GM06990 (cell line): ENCODE data around the gene NBL1.
A peak's percentile ranks its signal among the peaks of the same experiment; 100 is the strongest.

ENCODE experiments used
- DNase-seq: peaks from one replicate; pipeline ENCODE4 v3.0.0-alpha.2; 2011; ENCODE audit not compliant: insufficient read length; ENCODE audit errors: extremely low read depth
- H3K27me3 ChIP-seq: replicated peaks from 2 replicates; pipeline ENCODE4 v1.6.0; 2011; ENCODE audit warnings: low read length; ENCODE audit not compliant: control insufficient read depth, insufficient read depth
- H3K36me3 ChIP-seq: 2 replicates; pipeline ENCODE4 v1.5.1; 2011; ENCODE audit warnings: low read length; ENCODE audit not compliant: control insufficient read depth, insufficient read depth
- H3K4me3 ChIP-seq: replicated peaks from 2 replicates; pipeline ENCODE4 v1.5.1; 2011; ENCODE audit warnings: low read depth, mild to moderate bottlenecking, control low read depth, low read length
- TF ChIP-seq, protein P1 (sequence below): IDR thresholded peaks from 2 replicates; pipeline ENCODE4 v1.5.1; 2011; ENCODE audit warnings: low read length, control low read depth, mild to moderate bottlenecking, inconsistent platforms; ENCODE audit not compliant: insufficient read depth, poor library complexity, severe bottlenecking

The NBL1 gene

DNA sequence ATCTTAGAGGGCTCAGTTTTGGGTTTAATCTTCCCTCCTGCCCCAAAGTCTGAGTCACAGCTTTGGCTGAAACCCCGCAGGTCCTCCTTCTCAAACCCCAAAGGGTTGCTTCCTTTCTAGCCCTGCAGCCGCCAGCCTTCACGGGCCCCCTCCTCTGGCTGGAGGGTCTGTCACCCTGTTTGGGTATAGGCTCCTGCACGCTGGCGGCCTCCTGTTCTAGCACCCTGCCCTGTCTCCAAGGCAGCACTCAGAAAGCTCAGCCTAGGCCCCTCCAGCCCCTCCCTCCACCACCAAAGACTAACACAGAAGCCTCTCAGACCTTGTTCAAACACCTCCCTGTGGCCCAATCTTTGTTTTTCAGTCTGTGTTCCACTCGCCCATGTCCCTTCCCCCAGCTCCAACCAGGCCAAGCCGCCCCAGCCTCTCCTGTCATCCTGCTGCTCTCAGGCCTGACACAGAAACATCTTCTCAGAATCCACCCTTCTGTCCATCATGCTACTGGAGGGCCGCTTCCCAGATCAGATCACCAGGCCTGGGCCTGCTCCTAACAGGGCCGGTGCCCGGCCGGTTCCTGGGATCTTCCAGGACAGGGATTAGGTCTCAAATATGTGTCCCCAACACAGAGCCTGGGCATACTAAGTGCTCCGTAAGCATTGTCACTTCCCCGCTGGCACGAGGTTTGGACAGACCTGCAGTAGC lies 56.1 kb downstream of the NBL1 start:
- DNase-seq: no peak
- H3K27me3 ChIP-seq: no peaks in the 10 kb centered on the region
- TF ChIP-seq, protein P1, sequence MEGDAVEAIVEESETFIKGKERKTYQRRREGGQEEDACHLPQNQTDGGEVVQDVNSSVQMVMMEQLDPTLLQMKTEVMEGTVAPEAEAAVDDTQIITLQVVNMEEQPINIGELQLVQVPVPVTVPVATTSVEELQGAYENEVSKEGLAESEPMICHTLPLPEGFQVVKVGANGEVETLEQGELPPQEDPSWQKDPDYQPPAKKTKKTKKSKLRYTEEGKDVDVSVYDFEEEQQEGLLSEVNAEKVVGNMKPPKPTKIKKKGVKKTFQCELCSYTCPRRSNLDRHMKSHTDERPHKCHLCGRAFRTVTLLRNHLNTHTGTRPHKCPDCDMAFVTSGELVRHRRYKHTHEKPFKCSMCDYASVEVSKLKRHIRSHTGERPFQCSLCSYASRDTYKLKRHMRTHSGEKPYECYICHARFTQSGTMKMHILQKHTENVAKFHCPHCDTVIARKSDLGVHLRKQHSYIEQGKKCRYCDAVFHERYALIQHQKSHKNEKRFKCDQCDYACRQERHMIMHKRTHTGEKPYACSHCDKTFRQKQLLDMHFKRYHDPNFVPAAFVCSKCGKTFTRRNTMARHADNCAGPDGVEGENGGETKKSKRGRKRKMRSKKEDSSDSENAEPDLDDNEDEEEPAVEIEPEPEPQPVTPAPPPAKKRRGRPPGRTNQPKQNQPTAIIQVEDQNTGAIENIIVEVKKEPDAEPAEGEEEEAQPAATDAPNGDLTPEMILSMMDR: no peak
- H3K36me3 ChIP-seq: peaks cover 3% of the 10 kb centered on the region
- no peak overlapping the region for H3K4me3 ChIP-seq

DNA sequence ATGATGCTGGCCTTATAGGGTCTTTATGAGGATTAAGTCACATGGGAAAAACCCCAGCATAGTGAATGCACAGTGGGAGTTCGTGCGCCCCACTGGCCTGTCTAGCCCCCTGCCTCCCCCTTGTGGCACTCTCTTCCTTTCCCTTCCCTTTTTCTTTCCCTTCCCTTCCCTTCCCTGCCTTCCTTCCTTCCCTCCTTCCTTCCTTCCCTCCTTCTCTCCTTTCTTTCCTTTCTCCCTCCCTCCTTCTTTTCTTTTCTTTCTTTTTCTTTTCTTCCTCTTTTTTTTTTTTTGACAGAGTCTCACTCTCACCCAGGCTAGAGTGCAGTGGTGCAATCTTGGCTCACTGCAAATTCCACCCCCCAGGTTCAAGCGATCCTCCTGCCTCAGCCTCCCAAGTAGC lies 59.2 kb downstream of the NBL1 start:
- Histone ChIP-seq H3K4me3 (no peak overlapping the region), H3K36me3 (no peaks in the 10 kb centered on the region; the same call in 1 of the 2 replicates), H3K27me3 (no peaks in the 10 kb centered on the region)
- no peak for DNase-seq
- TF ChIP-seq, protein P1: no peak

DNA sequence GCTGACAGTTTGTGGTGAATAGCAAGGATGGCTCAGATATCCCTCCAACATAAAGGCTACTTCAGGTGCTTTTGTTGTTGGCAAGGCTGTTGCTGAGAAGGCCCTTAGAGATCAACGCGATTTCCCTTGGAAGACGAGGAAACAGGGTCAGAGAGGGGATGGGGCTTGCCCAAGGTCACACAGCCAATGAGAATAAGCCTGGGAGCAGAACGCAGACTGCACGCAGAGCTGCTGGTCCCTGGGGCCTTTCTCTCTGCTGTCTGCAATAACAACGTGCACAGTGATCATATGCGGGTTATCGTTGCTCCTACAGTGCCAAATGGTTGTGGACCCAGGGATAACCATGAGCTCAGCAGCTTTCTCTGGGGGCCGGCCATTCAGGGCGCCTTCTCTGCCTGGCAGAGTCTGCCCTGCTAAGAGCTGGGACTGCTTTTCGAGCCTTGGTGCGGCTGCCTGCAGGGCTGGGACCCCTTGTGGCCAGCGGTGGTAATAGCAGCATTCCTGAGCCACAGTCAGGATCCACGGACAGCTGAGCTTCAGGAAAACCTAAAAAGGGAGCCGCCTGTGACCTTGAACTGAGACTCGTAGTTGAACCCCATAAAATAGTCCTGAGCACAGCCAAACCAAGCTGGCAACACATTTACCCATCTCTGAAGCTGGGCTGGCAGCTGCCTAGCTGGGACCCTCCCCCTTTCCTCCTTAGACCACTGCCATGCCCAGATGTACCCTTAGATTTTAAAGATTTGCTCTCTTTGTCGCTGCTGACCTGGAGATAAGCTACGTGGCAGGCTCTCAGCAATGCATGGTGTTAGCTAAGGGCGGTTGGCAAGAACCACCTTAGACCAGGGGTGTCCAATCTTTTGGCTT lies 60.4 kb downstream of the NBL1 start:
- no peak overlapping the region for H3K4me3 ChIP-seq
- peak; percentile 29 for DNase-seq
- H3K27me3 ChIP-seq: no peaks in the 10 kb centered on the region
- TF ChIP-seq, protein P1: peak; percentile 95
- H3K36me3 ChIP-seq: no peaks in the 10 kb centered on the region; the same call in 1 of the 2 replicates

DNA sequence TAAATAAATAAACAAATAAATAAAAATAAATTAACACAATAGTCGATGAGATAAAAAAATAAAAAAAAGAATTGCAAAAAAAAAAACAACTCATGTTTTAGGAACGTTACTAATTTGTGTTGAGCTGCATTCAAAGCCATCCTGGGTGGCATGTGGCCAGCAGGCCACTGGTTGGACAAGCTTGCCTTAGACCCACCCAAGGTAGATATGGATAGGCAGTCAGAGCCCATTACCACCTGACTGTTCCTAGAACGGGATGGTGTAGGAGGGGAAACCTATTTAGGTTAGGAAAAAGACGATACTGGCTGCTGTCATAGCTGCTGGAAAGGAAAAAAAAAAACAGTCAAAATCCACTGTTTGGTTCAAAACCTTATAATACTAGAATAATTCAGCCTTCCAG lies 61.4 kb downstream of the NBL1 start:
- no peak for DNase-seq
- Histone ChIP-seq H3K36me3 (no peaks in the 10 kb centered on the region; the same call in 1 of the 2 replicates), H3K4me3 (no peak overlapping the region), H3K27me3 (no peaks in the 10 kb centered on the region)
- TF ChIP-seq, protein P1: no peak

DNA sequence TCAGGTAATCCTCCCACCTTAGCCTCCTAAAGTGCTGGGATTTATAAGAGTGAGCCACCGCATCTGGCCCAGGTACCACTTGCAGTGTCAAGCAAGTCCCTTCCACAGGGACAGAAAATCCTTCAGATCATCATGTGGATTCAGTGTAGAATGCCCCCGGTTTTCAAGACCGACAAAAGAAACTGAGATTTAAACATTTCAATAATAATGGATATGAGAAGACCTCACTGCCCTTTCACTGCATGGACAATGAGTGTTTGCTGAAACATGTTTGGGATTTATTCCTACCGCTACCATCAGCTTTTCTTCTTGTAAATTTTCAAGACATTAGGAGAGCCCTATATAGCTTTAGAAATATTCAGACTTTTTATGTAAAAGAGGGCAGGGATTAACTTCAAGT lies 62.0 kb downstream of the NBL1 start:
- Histone ChIP-seq H3K36me3 (no peaks in the 10 kb centered on the region), H3K27me3 (no peaks in the 10 kb centered on the region), H3K4me3 (no peak overlapping the region)
- no peak for DNase-seq
- TF ChIP-seq, protein P1: no peak
